GM18519 (cell line): ENCODE measurements around the gene C7.

Source experiments
- ATAC-seq: cut with Tn5 transposase; IDR thresholded peaks from one replicate; pipeline ENCODE4 v1.9.1; 2021; ENCODE audit warnings: mild to moderate bottlenecking, moderate library complexity; ENCODE audit not compliant: unreplicated experiment, low FRiP score

C7 gene

GRCh38 chr5:40915341-40915926 is 6.1 kb downstream of the C7 start:
- no peak for ATAC-seq

GRCh38 chr5:40916226-40916625 is 6.9 kb downstream of the C7 start:
- no peak for ATAC-seq

- no peak for ATAC-seq
These were observed 19.7 kb downstream of the C7 start for GRCh38 chr5:40928886-40929448.

GRCh38 chr5:40932766-40933165 is 23.5 kb downstream of the C7 start:
- ATAC-seq: no peak

- no peak for ATAC-seq
These were observed 27.8 kb downstream of the C7 start for GRCh38 chr5:40937075-40937474.

GRCh38 chr5:40939753-40940152 is 30.5 kb downstream of the C7 start:
- no peak for ATAC-seq

- ATAC-seq: no peak
These were observed 35.8 kb downstream of the C7 start for GRCh38 chr5:40945111-40945510.

GRCh38 chr5:40955313-40955712 is 46.0 kb downstream of the C7 start:
- no peak for ATAC-seq

- ATAC-seq: no peak
These were observed 47.8 kb downstream of the C7 start for GRCh38 chr5:40957048-40957447.

- no peak for ATAC-seq
These were observed 49.5 kb downstream of the C7 start for GRCh38 chr5:40958811-40959210.

GRCh38 chr5:40960037-40960436 is 50.7 kb downstream of the C7 start:
- ATAC-seq: no peak

GRCh38 chr5:40962207-40962955 is 53.1 kb downstream of the C7 start:
- ATAC-seq: no peak

GRCh38 chr5:40972434-40972833 is 63.1 kb downstream of the C7 start:
- no peak for ATAC-seq

- ATAC-seq: no peak
These were observed 64.2 kb downstream of the C7 start for GRCh38 chr5:40973364-40974004.

- no peak for ATAC-seq
These were observed 66.7 kb downstream of the C7 start for GRCh38 chr5:40976041-40976440.

- ATAC-seq: no peak
These were observed 67.5 kb downstream of the C7 start for GRCh38 chr5:40976836-40977235.

GRCh38 chr5:40981420-40981819 is 72.1 kb downstream of the C7 start:
- no peak for ATAC-seq

- ATAC-seq: no peak
These were observed 74.5 kb downstream of the C7 start for GRCh38 chr5:40983781-40984180.

- no peak for ATAC-seq
These were observed 75.6 kb downstream of the C7 start for GRCh38 chr5:40984884-40985283.

GRCh38 chr5:40985501-40985900 is 76.2 kb downstream of the C7 start:
- no peak for ATAC-seq

GRCh38 chr5:40986666-40987065 is 77.4 kb downstream of the C7 start:
- ATAC-seq: no peak

- ATAC-seq: no peak
These were observed 78.1 kb downstream of the C7 start for GRCh38 chr5:40987349-40987748.
